ENCODE measurements around the gene UBE2K. TPM values are rescaled to one million over a fixed set of nuclear protein-coding genes. Genes with fewer than 3 reads are reported as not detected.
A peak's percentile ranks its signal among the peaks of the same experiment; 100 is the strongest.

UBE2K gene
- total and polyA plus RNA-seq, 9 donors, result 14.5 to 63.8 (median 52.2) TPM

- no peak for DNase-seq
- H3K27ac ChIP-seq, result no peak overlapping the region
Observed at GRCh38 chr4:39687014-39687413, 10.9 kb upstream of the UBE2K start.

DNA sequence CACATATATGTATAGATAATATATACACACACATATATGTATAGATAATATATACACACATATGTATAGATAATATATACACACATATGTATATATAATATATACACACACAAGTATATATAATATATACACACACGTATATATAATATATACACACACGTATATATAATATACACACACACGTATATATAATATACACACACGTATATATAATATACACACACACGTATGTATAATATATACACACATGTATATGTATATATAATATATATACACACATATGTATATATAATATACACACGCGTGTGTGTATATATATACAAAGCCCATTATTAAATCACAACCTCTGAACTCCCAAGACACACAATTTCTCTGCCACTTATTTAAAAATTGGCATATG, 8.0 kb upstream of the UBE2K start:
- Histone ChIP-seq H3K27ac (no peak overlapping the region), H3K36me3 (no peaks in the 10 kb centered on the region), H3K9me3 (no peaks in the 10 kb centered on the region), H3K27me3 (no peaks in the 10 kb centered on the region), H3K4me1 (ENCODE audit: insufficient read depth) (no peaks in the 10 kb centered on the region), H3K4me3 (no peak overlapping the region)
- no peak for TF ChIP-seq EP300 (IDR thresholded peaks at IDR 0.05)
- TF ChIP-seq POLR2A (IDR thresholded peaks at IDR 0.05), result no peak
- TF ChIP-seq, protein P1, sequence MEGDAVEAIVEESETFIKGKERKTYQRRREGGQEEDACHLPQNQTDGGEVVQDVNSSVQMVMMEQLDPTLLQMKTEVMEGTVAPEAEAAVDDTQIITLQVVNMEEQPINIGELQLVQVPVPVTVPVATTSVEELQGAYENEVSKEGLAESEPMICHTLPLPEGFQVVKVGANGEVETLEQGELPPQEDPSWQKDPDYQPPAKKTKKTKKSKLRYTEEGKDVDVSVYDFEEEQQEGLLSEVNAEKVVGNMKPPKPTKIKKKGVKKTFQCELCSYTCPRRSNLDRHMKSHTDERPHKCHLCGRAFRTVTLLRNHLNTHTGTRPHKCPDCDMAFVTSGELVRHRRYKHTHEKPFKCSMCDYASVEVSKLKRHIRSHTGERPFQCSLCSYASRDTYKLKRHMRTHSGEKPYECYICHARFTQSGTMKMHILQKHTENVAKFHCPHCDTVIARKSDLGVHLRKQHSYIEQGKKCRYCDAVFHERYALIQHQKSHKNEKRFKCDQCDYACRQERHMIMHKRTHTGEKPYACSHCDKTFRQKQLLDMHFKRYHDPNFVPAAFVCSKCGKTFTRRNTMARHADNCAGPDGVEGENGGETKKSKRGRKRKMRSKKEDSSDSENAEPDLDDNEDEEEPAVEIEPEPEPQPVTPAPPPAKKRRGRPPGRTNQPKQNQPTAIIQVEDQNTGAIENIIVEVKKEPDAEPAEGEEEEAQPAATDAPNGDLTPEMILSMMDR (IDR thresholded peaks at IDR 0.05), result no peak
- 66 to 82% (median 76%) methylated on average over 7 of the region's 7 CpGs for WGBS, 3 donors
- no peak for DNase-seq
- intact Hi-C loops (cut with DNase I), result no loop called here

More at GRCh38 chr4:39687014-39687413, 10.9 kb upstream of the UBE2K start:
- H3K27me3 ChIP-seq, result no peaks in the 10 kb centered on the region
- intact Hi-C loops (cut with DNase I), result no loop called here
- H3K9me3 ChIP-seq, result no peaks in the 10 kb centered on the region
- H3K4me3 ChIP-seq, result no peak overlapping the region
- no peaks in the 10 kb centered on the region for H3K36me3 ChIP-seq
- no peaks in the 10 kb centered on the region for H3K4me1 ChIP-seq (ENCODE audit: insufficient read depth)
- TF ChIP-seq POLR2A (IDR thresholded peaks at IDR 0.05) (no peak), EP300 (IDR thresholded peaks at IDR 0.05) (no peak)
- TF ChIP-seq, protein P1 (IDR thresholded peaks at IDR 0.05), result no peak

- intact Hi-C loops (cut with DNase I), result loop anchor here in 3 of 4 donors (2.0 to 5.0 kb wide), 2 partner anchors 278 to 279 kb away; partner anchors contain the start of gene PDS5A (in 3 of the 3)
- DNase-seq, result peak; percentile 48 to 71 (median 59)
- 0 to 1% (median 1%) methylated on average over 20 to 21 of the region's 21 CpGs for WGBS, 3 donors
- peak overlapping the region; percentile 90 for H3K4me3 ChIP-seq
- peak overlapping the region; percentile 62 to 87 for H3K27ac ChIP-seq
- no peaks in the 10 kb centered on the region for H3K36me3 ChIP-seq
- H3K9me3 ChIP-seq, result no peaks in the 10 kb centered on the region
- TF ChIP-seq POLR2A (IDR thresholded peaks at IDR 0.05), result no peak
- TF ChIP-seq EP300 (IDR thresholded peaks at IDR 0.05), result no peak
- TF ChIP-seq, protein P1 (IDR thresholded peaks at IDR 0.05), result no peak
- no peaks in the 10 kb centered on the region for H3K27me3 ChIP-seq
- no peaks in the 10 kb centered on the region for H3K4me1 ChIP-seq (ENCODE audit: insufficient read depth)
Observed at GRCh38 chr4:39698424-39699009, 581 bp downstream of the UBE2K start.

DNA sequence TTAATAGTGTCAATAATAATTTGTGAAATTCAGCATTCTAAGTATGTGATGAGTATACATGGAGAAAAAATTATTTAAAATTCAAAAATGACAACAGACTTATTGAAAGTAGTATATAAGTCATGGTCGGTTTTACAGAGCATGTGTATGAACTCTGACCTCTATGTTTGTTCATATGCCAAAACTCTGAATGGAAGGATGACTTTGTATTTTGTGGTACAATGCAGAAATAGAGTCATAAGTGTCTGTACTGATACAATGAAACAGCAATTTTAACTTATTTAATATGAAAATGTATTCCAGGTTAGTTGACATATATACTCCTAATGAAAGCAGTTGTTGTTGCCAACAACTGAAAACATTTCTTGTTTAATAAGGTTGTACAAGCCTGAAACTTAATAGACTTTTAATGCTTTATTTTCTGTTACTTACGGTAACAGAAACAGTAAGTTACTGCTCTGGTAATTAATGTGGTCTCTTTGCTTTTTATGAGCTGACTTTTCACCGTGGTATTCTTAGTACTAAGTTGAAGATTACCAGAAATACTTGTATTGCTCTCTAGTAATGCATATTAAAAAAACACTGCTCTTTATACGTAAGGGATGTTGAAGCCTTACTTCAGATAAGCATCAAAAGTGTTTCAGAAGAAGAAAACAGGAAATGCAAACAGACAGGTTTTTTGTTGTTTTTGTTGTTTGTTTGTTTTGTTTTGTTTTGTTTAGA, 1.9 kb downstream of the UBE2K start:
- no peaks in the 10 kb centered on the region for H3K27me3 ChIP-seq
- DNase-seq, result no peak
- H3K36me3 ChIP-seq, result no peaks in the 10 kb centered on the region
- WGBS, 3 donors, result 6 to 7% (median 6%) methylated on average over 4 of the region's 4 CpGs
- peak overlapping the region; percentile 90 for H3K4me3 ChIP-seq
- H3K4me1 ChIP-seq (ENCODE audit: insufficient read depth), result no peaks in the 10 kb centered on the region
- H3K9me3 ChIP-seq, result no peaks in the 10 kb centered on the region
- TF ChIP-seq EP300 (IDR thresholded peaks at IDR 0.05) (no peak), POLR2A (IDR thresholded peaks at IDR 0.05) (no peak)
- TF ChIP-seq, protein P1 (IDR thresholded peaks at IDR 0.05), result no peak
- H3K27ac ChIP-seq, result no peak overlapping the region
- intact Hi-C loops (cut with DNase I), result loop anchor here (2.0 to 10.0 kb wide), 3 partner anchors 275 to 277 kb away; partner anchors contain the start of gene PDS5A (in 4 of the 4)
